ENCODE results near the gene EIPR1. TPM values are rescaled to one million over a fixed set of nuclear protein-coding genes. Genes with fewer than 3 reads are reported as not detected.
A peak's percentile ranks its signal among the peaks of the same experiment; 100 is the strongest.

Gene EIPR1
- total and polyA plus RNA-seq, 2 experiments from 2014 or later, result 17.4 to 46.3 TPM

DNA sequence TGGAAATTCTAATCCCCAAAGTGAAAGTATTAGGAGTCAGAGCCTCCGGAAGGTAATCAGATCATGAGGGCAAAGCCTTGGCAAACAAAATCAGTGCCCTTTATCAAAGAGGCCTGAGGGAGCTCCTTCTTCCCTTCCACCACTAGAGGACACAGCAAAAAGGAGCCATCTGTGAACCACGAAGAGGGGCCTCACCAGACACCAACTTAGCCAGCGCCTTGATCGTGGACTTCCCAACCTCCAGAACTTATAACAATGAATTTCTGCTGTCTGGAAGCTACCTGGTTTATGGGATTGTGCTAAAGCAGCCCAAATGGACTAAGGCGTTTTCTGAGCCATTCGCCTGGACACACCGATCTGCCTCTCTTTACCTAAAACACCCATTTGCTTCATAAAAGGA is 133.1 kb downstream of the EIPR1 start:
- peaks cover 13% of the 10 kb centered on the region for H3K4me1 Mint-ChIP-seq
- H4K20me1 ChIP-seq (replicated peaks; ENCODE audit: insufficient read depth), result no peaks in the 10 kb centered on the region
- no peaks in the 10 kb centered on the region for H3F3A ChIP-seq (replicated peaks; ENCODE audit: low read depth)
- no peak overlapping the region for H3K27ac Mint-ChIP-seq
- H3K36me3 Mint-ChIP-seq (ENCODE audit: low read depth), result peaks cover 25% of the 10 kb centered on the region
- no peaks in the 10 kb centered on the region for H3K27me3 ChIP-seq (ENCODE audit: insufficient read depth)
- H3K4me3 ChIP-seq, result no peak overlapping the region
- H3K27ac ChIP-seq (ENCODE audit: low read depth), result no peak overlapping the region
- H3K4me1 ChIP-seq (ENCODE audit: insufficient read depth), result peaks cover 12% of the 10 kb centered on the region
- H2AFZ ChIP-seq, result no peak overlapping the region
- peaks cover 4% of the 10 kb centered on the region; the same call in 1 of the 2 replicates for H3K79me2 ChIP-seq (replicated peaks; ENCODE audit: insufficient read depth)
- H3K4me2 ChIP-seq, result 0 out of 2 replicates have a peak overlapping the region, but pooled peaks have one; percentile 63
- H3K9me2 ChIP-seq (ENCODE audit: insufficient read depth), result no peaks in the 10 kb centered on the region; the same call in 1 of the 2 replicates
- peaks cover 7% of the 10 kb centered on the region for H3K27me3 Mint-ChIP-seq (ENCODE audit: insufficient read depth, low read depth, poor library complexity)
- ATAC-seq (no peak; the same call in 2 of the 3 replicates), DNase-seq (ENCODE audit: low spot score) (no peak)
- TF ChIP-seq ZNF114 (CRISPR knock-in tag; IDR thresholded peaks at IDR 0.05) (no peak), JUNB (IDR thresholded peaks at IDR 0.05; ENCODE audit: unreplicated experiment) (no peak), REST (IDR thresholded peaks at IDR 0.05; ENCODE audit: unreplicated experiment) (no peak), ZNF331 (CRISPR knock-in tag; IDR thresholded peaks at IDR 0.05; ENCODE audit: low read depth) (no peak), ETS1 (IDR thresholded peaks at IDR 0.05) (no peak), EZH2 (IDR thresholded peaks at IDR 0.05; ENCODE audit: low read depth, unreplicated experiment) (no peak), CTCF (conservative IDR thresholded peaks at IDR 0.05; ENCODE audit: low read depth in 2 of 2) (no peak), NANOG (IDR thresholded peaks at IDR 0.05; ENCODE audit: borderline replicate concordance) (no peak), EZH2phosphoT487 (IDR thresholded peaks at IDR 0.05; ENCODE audit: unreplicated experiment) (no peak), CREB1 (CRISPR knock-in tag; IDR thresholded peaks at IDR 0.05; ENCODE audit: low read depth) (no peak), STAT1 (IDR thresholded peaks at IDR 0.05; ENCODE audit: unreplicated experiment) (no peak), POLR2AphosphoS5 (IDR thresholded peaks at IDR 0.05; ENCODE audit: low read depth) (no peak)
- TF ChIP-seq, protein P1, sequence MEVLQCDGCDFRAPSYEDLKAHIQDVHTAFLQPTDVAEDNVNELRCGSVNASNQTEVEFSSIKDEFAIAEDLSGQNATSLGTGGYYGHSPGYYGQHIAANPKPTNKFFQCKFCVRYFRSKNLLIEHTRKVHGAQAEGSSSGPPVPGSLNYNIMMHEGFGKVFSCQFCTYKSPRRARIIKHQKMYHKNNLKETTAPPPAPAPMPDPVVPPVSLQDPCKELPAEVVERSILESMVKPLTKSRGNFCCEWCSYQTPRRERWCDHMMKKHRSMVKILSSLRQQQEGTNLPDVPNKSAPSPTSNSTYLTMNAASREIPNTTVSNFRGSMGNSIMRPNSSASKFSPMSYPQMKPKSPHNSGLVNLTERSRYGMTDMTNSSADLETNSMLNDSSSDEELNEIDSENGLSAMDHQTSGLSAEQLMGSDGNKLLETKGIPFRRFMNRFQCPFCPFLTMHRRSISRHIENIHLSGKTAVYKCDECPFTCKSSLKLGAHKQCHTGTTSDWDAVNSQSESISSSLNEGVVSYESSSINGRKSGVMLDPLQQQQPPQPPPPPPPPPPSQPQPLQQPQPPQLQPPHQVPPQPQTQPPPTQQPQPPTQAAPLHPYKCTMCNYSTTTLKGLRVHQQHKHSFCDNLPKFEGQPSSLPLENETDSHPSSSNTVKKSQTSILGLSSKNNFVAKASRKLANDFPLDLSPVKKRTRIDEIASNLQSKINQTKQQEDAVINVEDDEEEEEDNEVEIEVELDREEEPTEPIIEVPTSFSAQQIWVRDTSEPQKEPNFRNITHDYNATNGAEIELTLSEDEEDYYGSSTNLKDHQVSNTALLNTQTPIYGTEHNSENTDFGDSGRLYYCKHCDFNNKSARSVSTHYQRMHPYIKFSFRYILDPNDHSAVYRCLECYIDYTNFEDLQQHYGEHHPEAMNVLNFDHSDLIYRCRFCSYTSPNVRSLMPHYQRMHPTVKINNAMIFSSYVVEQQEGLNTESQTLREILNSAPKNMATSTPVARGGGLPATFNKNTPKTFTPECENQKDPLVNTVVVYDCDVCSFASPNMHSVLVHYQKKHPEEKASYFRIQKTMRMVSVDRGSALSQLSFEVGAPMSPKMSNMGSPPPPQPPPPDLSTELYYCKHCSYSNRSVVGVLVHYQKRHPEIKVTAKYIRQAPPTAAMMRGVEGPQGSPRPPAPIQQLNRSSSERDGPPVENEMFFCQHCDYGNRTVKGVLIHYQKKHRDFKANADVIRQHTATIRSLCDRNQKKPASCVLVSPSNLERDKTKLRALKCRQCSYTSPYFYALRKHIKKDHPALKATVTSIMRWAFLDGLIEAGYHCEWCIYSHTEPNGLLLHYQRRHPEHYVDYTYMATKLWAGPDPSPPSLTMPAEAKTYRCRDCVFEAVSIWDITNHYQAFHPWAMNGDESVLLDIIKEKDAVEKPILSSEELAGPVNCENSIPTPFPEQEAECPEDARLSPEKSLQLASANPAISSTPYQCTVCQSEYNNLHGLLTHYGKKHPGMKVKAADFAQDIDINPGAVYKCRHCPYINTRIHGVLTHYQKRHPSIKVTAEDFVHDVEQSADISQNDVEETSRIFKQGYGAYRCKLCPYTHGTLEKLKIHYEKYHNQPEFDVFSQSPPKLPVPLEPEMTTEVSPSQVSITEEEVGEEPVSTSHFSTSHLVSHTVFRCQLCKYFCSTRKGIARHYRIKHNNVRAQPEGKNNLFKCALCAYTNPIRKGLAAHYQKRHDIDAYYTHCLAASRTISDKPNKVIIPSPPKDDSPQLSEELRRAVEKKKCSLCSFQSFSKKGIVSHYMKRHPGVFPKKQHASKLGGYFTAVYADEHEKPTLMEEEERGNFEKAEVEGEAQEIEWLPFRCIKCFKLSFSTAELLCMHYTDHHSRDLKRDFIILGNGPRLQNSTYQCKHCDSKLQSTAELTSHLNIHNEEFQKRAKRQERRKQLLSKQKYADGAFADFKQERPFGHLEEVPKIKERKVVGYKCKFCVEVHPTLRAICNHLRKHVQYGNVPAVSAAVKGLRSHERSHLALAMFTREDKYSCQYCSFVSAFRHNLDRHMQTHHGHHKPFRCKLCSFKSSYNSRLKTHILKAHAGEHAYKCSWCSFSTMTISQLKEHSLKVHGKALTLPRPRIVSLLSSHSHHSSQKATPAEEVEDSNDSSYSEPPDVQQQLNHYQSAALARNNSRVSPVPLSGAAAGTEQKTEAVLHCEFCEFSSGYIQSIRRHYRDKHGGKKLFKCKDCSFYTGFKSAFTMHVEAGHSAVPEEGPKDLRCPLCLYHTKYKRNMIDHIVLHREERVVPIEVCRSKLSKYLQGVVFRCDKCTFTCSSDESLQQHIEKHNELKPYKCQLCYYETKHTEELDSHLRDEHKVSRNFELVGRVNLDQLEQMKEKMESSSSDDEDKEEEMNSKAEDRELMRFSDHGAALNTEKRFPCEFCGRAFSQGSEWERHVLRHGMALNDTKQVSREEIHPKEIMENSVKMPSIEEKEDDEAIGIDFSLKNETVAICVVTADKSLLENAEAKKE (CRISPR knock-in tag; IDR thresholded peaks at IDR 0.05), result no peak
- peaks cover 24% of the 10 kb centered on the region for H3K9me3 Mint-ChIP-seq
- H3K4me3 Mint-ChIP-seq, result no peak overlapping the region
- H3K36me3 ChIP-seq (ENCODE audit: insufficient read depth), result peaks cover 10% of the 10 kb centered on the region; the same call in 1 of the 2 replicates
